SK-N-SH (cell line): ENCODE measurements around the gene CDK5R2.

ENCODE experiments used
- CHD2 ChIP-seq: fragments of 150-350 bp; IDR thresholded peaks from 2 replicates; pipeline ENCODE4 v1.6.1; 2018; ENCODE audit warnings: low read length; ENCODE audit not compliant: partially characterized antibody
- CTCF ChIP-seq: fragments of 200-600 bp; sonication (generic); IDR thresholded peaks from 2 replicates; pipeline ENCODE4 v1.6.1; 2017; ENCODE audit warnings: antibody characterized with exemption, mild to moderate bottlenecking, moderate library complexity
- ELF1 ChIP-seq: IDR thresholded peaks from 2 replicates; pipeline ENCODE4 v1.4.0; 2012
- MAX ChIP-seq: IDR thresholded peaks from 2 replicates; pipeline ENCODE4 v1.4.0; 2012; ENCODE audit warnings: low read depth
- POLR2AphosphoS5 ChIP-seq: IDR thresholded peaks from 2 replicates; pipeline ENCODE4 v1.6.1; 2012; ENCODE audit warnings: low read depth, low read length
- RXRA ChIP-seq: IDR thresholded peaks from 2 replicates; pipeline ENCODE4 v1.4.0; 2012; ENCODE audit warnings: low read depth, mild to moderate bottlenecking, borderline replicate concordance
- SMC3 ChIP-seq: IDR thresholded peaks from 2 replicates; pipeline ENCODE4 v1.6.1; 2012; ENCODE audit warnings: low read depth, low read length, improper control_type of control experiment
- ZBTB33 ChIP-seq: IDR thresholded peaks from 2 replicates; pipeline ENCODE4 v1.4.0; 2012; ENCODE audit warnings: low read depth, borderline replicate concordance

- TF ChIP-seq MAX (no peak), RXRA (no peak), SMC3 (no peak), CTCF (no peak), ZBTB33 (no peak), POLR2AphosphoS5 (no peak), ELF1 (no peak), CHD2 (no peak)
Observed at GRCh38 chr2:218990612-218991011, 31.1 kb downstream of the CDK5R2 start.
